DMS53 (cell line): ENCODE results near the gene GRK1.

Source experiments
- DNase-seq: peaks from one replicate; lab custom pipeline; 2025; lab: John Stamatoyannopoulos, UW

Gene GRK1

GRCh38 chr13:113775451-113776145 is 108.6 kb downstream of the GRK1 start:
- peak; percentile 36 for DNase-seq

GRCh38 chr13:113776231-113777125 is 109.5 kb downstream of the GRK1 start:
- DNase-seq = peak; percentile 90

- DNase-seq = peak; percentile 1
Measured at GRCh38 chr13:113777311-113778260, 110.6 kb downstream of the GRK1 start.

GRCh38 chr13:113781571-113781970 is 114.6 kb downstream of the GRK1 start:
- no peak for DNase-seq

- DNase-seq = no peak
Measured at GRCh38 chr13:113782472-113782871, 115.5 kb downstream of the GRK1 start.

GRCh38 chr13:113783200-113783881 is 116.3 kb downstream of the GRK1 start:
- no peak for DNase-seq

GRCh38 chr13:113783966-113784644 is 117.1 kb downstream of the GRK1 start:
- no peak for DNase-seq

- DNase-seq = no peak
Measured at GRCh38 chr13:113784645-113785024, 117.6 kb downstream of the GRK1 start.

GRCh38 chr13:113785051-113786010 is 118.3 kb downstream of the GRK1 start:
- DNase-seq = no peak

GRCh38 chr13:113786262-113786841 is 119.3 kb downstream of the GRK1 start:
- no peak for DNase-seq
